Kidney tubule cell (primary cell): ENCODE results near the gene RIPPLY2.

Source experiments
- DNase-seq: peaks from one replicate; pipeline ENCODE4 v3.0.0-alpha.2; 2018; ENCODE audit warnings: low spot score

Gene RIPPLY2

DNA sequence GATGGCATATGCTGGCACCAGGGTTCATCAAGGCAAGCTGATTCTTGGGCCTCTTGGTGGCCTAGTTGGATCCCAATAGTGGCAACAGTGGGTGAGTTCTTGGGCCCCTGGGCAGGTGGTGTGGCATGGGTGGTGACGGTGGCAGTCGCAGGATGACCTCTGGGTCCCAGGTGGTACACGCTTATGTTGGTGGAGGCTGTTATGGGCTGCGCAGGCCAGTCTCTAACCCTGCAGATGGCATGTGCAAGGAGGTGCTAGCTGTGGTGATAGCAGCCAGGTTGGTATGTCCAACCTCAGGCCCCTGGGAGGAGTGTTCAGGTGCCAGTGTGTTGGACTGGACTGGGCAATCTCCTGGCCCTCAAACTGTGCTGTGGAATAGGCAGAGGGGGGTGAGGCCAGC lies 52.5 kb downstream of the RIPPLY2 start:
- no peak for DNase-seq
